Kidney epithelial cell (primary cell): ENCODE data around the gene NTNG1. TPM values are rescaled to one million over a fixed set of nuclear protein-coding genes. Genes with fewer than 3 reads are reported as not detected.

Experiments used
- DNase-seq: peaks from one replicate; pipeline ENCODE4 v3.0.0-alpha.2; 2010; ENCODE audit warnings: low read depth
- H3K27me3 ChIP-seq: 2 replicates; pipeline ENCODE4 v1.6.0; 2011; ENCODE audit warnings: low read length; ENCODE audit not compliant: control insufficient read depth, insufficient read depth
- H3K36me3 ChIP-seq: 2 replicates; pipeline ENCODE4 v1.5.1; 2011; ENCODE audit warnings: low read length; ENCODE audit not compliant: control insufficient read depth, insufficient read depth
- H3K4me3 ChIP-seq: 2 replicates; pipeline ENCODE4 v1.5.1; 2011; ENCODE audit warnings: low read depth, mild to moderate bottlenecking, control low read depth, low read length
- CTCF ChIP-seq: IDR thresholded peaks from 2 replicates; pipeline ENCODE4 v1.5.1; 2011; ENCODE audit warnings: mild to moderate bottlenecking, moderate library complexity, low read length, control low read depth, inconsistent platforms; ENCODE audit not compliant: insufficient read depth, poor library complexity, severe bottlenecking
- total RNA-seq: library from RNA; depleted of rRNA; stranded (reverse); fragments of >200 nt; gene quantifications from 2 replicates; pipeline ENCODE4 v1.2.3, GENCODE V29; 2015

Gene NTNG1
- total RNA-seq, 1 donor from 2014 or later: 3.7 TPM

- H3K27me3 ChIP-seq: no peaks in the 10 kb centered on the region
- no peaks in the 10 kb centered on the region for H3K36me3 ChIP-seq
- H3K4me3 ChIP-seq: peak overlapping the region; percentile 7
- TF ChIP-seq CTCF: peak; percentile 36
- DNase-seq: no peak
Observed at GRCh38 chr1:107480548-107481415, 339.9 kb downstream of the NTNG1 start.

DNA sequence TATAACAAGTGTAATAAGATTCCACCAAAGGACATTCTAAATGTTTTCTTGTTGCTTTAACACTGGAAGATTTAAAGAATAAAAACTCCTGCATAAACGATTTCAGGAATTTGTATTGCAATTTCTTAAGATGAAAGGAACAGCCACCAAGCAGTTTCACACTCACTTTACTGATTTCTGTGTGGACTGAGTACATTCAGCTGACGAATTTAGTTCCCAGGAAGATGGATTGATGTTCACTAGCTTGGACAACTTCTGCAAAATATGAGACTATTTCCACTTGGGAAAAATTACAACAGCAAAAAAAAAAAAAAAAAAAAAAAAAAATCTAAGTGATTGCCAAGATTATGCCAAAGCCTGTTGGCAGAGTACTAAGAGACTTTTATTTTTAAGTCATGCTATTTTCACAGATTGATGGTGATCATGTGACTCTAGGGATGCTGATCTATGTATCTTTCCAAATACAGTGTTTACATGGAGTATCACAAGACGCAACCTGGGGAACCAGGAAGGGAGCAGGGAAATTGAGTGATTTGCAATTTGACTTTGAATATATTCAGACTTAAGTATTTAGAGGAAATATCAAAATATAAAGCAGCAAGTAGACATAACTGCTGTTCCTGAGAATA is 341.0 kb downstream of the NTNG1 start:
- Histone ChIP-seq H3K4me3 (no peak overlapping the region), H3K36me3 (no peaks in the 10 kb centered on the region), H3K27me3 (no peaks in the 10 kb centered on the region)
- DNase-seq: no peak
- no peak for TF ChIP-seq CTCF

DNA sequence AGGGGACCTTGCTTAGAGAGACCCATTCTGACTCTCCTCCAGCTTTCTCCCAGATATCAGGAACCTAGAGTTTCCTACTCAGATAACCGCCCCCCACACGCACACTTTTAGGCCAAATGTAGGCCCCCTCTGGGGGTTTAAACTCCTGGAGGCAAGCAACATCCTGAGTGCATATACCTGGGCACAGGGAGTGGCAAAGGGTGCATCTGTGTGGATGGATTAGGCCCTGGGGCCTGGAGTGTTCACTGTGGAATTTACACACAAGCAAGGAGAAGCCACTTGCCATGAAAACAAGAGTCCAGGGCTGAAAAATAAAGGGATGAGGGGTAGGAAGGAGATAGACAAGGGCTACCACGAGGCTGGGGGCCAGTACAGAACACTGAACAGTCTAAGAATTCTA is 343.1 kb downstream of the NTNG1 start:
- no peaks in the 10 kb centered on the region for H3K36me3 ChIP-seq
- TF ChIP-seq CTCF: no peak

GRCh38 chr1:107486349-107486748 is 345.5 kb downstream of the NTNG1 start:
- Histone ChIP-seq H3K36me3 (no peaks in the 10 kb centered on the region), H3K27me3 (no peaks in the 10 kb centered on the region), H3K4me3 (no peak overlapping the region)
- no peak for TF ChIP-seq CTCF
- no peak for DNase-seq

More for the DNA sequence above, 343.1 kb downstream of the NTNG1 start:
- Histone ChIP-seq H3K27me3 (no peaks in the 10 kb centered on the region), H3K4me3 (no peak overlapping the region)
- no peak for DNase-seq

DNA sequence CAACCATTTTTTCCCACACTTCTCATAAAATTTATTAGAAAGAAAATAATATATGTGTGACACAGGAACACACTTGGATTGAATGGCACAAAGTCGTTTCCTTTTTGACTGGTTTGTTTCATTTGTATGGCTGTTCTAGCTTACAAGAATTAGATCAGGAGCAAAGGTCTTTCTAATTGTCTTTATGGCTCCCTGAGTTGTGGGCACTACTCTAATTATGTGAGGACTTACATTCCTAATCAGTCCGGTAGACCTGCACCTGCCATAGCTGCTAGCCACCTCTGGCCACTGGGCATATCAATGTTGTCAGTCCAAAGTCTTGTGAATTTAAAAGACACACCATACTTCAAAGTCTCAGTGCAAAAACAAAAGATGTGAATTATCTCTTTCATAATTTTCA is 346.7 kb downstream of the NTNG1 start:
- H3K36me3 ChIP-seq: no peaks in the 10 kb centered on the region
- DNase-seq: no peak
- no peak for TF ChIP-seq CTCF
- no peaks in the 10 kb centered on the region for H3K27me3 ChIP-seq
- H3K4me3 ChIP-seq: no peak overlapping the region
